A549 (cell line): Measurements from ENCODE around the gene PRR5L. TPM values are rescaled to one million over a fixed set of nuclear protein-coding genes. Genes with fewer than 3 reads are reported as not detected.

Source experiments
- ATAC-seq, 2 experiments: fragments of 200-7000 bp in 1 of 2; fragments of >200 bp in 1 of 2; cut with Nextera tagmentation in 1 of 2; cut with Tn5 transposase in 1 of 2; 3 replicates each; pipeline versions ENCODE4 v1.8.0 to v1.9.1; 2018 to 2020; ENCODE audit warnings: mild to moderate bottlenecking in 1 of 2, moderate library complexity in 1 of 2
- CTCF ChIA-PET: fragments of 300-600 bp; sonication (Branson Sonifier 250); formaldehyde crosslinking; extraction: SDS; loops from one replicate; lab custom pipeline; 2021; ENCODE audit warnings: antibody characterized with exemption, inconsistent platforms; lab: Yijun Ruan, JAX
- POLR2A ChIA-PET: fragments of 350-600 bp; formaldehyde crosslinking; extraction: SDS; loops from one replicate; lab custom pipeline; 2021; ENCODE audit warnings: antibody characterized with exemption, inconsistent platforms; lab: Yijun Ruan, JAX
- DNase-seq, 2 experiments: peaks; one replicate each; pipeline versions ENCODE4 v3.0.0 to v3.0.0-alpha.2; 2011 to 2016; ENCODE audit warnings: low read depth in 1 of 2, low spot score in 1 of 2
- FAIRE-seq: peaks from 2 replicates; lab custom pipeline; 2011; peaks lifted over from hg19 to GRCh38; lab: Jason Lieb, UNC
- H3K27ac ChIP-seq, 2 experiments: fragments of >200 bp; sonication (Bioruptor Twin); formaldehyde crosslinking; 3 replicates each; pipeline ENCODE4 v1.5.1; 2016 to 2017
- H3K4me1 ChIP-seq: fragments of >200 bp; sonication (Bioruptor Twin); formaldehyde crosslinking; 3 replicates; pipeline ENCODE4 v1.6.1; 2016
- H3K4me2 ChIP-seq: fragments of >200 bp; sonication (Bioruptor Twin); formaldehyde crosslinking; 3 replicates; pipeline ENCODE4 v1.6.1; 2016
- H3K4me3 ChIP-seq: fragments of >200 bp; sonication (Bioruptor Twin); formaldehyde crosslinking; 3 replicates; pipeline ENCODE4 v1.5.1; 2016
- H3K9me3 ChIP-seq: fragments of >200 bp; sonication (Bioruptor Twin); formaldehyde crosslinking; 3 replicates; pipeline ENCODE4 v1.6.1; 2016
- BHLHE40 ChIP-seq: IDR thresholded peaks from 2 replicates; pipeline ENCODE4 v1.6.1; 2012; ENCODE audit warnings: low read depth, low read length, inconsistent platforms
- CBX2 ChIP-seq: fragments of 200-600 bp; sonication (generic); IDR thresholded peaks from 2 replicates; pipeline ENCODE4 v1.6.1; 2016; ENCODE audit warnings: low read depth, mild to moderate bottlenecking, borderline replicate concordance
- CBX8 ChIP-seq: fragments of 200-600 bp; sonication (generic); IDR thresholded peaks from 2 replicates; pipeline ENCODE4 v1.6.1; 2016
- CHD2 ChIP-seq: fragments of 150-350 bp; IDR thresholded peaks from 2 replicates; pipeline ENCODE4 v1.6.1; 2014; ENCODE audit warnings: low read length; ENCODE audit not compliant: partially characterized antibody
- CHD4 ChIP-seq: fragments of 200-600 bp; sonication (generic); IDR thresholded peaks from 2 replicates; pipeline ENCODE4 v1.6.1; 2016; ENCODE audit warnings: antibody characterized with exemption, mild to moderate bottlenecking, borderline replicate concordance
- EHF ChIP-seq: fragments of 250-450 bp; sonication (Bioruptor Pico); IDR thresholded peaks from 2 replicates; pipeline ENCODE4 v1.5.0; 2020; ENCODE audit warnings: mild to moderate bottlenecking
- EHMT2 ChIP-seq: fragments of 200-600 bp; sonication (generic); IDR thresholded peaks from 2 replicates; pipeline ENCODE4 v1.6.1; 2016; ENCODE audit warnings: antibody characterized with exemption, low read depth, mild to moderate bottlenecking, moderate library complexity
- HOXB5 ChIP-seq: fragments of 250-450 bp; sonication (Bioruptor Pico); IDR thresholded peaks from 2 replicates; pipeline ENCODE4 v1.5.0; 2020; ENCODE audit warnings: mild to moderate bottlenecking, moderate library complexity
- JUN ChIP-seq, 2 experiments: fragments of >200 bp; sonication (Bioruptor Twin); formaldehyde crosslinking; IDR thresholded peaks; 2 replicates in 1 of 2; 3 replicates in 1 of 2; pipeline ENCODE4 v1.6.1; 2016 to 2017
- MAFK ChIP-seq: fragments of 450-650 bp; IDR thresholded peaks from 2 replicates; pipeline ENCODE4 v1.6.1; 2014; ENCODE audit not compliant: partially characterized antibody
- MAX ChIP-seq: IDR thresholded peaks from 2 replicates; pipeline ENCODE4 v1.6.1; 2012
- NPAS2 ChIP-seq: fragments of 250-450 bp; sonication (Bioruptor Pico); IDR thresholded peaks from 2 replicates; pipeline ENCODE4 v1.8.0; 2022; ENCODE audit warnings: mild to moderate bottlenecking, moderate library complexity, borderline replicate concordance
- PHF8 ChIP-seq: fragments of 200-600 bp; sonication (generic); IDR thresholded peaks from 2 replicates; pipeline ENCODE4 v1.6.1; 2016; ENCODE audit warnings: low read depth, mild to moderate bottlenecking, antibody characterized with exemption, moderate library complexity, borderline replicate concordance
- POLR2AphosphoS2 ChIP-seq: conservative IDR thresholded peaks from 2 replicates; pipeline ENCODE4 v1.6.1; 2012; ENCODE audit warnings: low read length, improper control_type of control experiment, inconsistent platforms
- RAD21 ChIP-seq, 2 experiments: fragments of >200 bp in 1 of 2; sonication (Bioruptor Twin) in 1 of 2; formaldehyde crosslinking in 1 of 2; IDR thresholded peaks in 1 of 2; conservative IDR thresholded peaks in 1 of 2; 2 replicates in 1 of 2; 3 replicates in 1 of 2; pipeline ENCODE4 v1.6.1; 2012 to 2018; ENCODE audit warnings: inconsistent platforms in 1 of 2
- RARB ChIP-seq: fragments of 250-450 bp; sonication (Bioruptor Pico); IDR thresholded peaks from 2 replicates; pipeline ENCODE4 v1.8.0; 2021; ENCODE audit warnings: mild to moderate bottlenecking, moderate library complexity
- RCOR1 ChIP-seq: fragments of 150-350 bp; IDR thresholded peaks from 2 replicates; pipeline ENCODE4 v1.6.1; 2014; ENCODE audit warnings: antibody characterized with exemption, low read length, low read depth
- RFX5 ChIP-seq: fragments of 450-650 bp; IDR thresholded peaks from 2 replicates; pipeline ENCODE4 v1.7.1; 2014; ENCODE audit warnings: antibody characterized with exemption, mild to moderate bottlenecking, moderate library complexity
- RNF2 ChIP-seq: fragments of 200-600 bp; sonication (generic); IDR thresholded peaks from 2 replicates; pipeline ENCODE4 v1.6.1; 2016; ENCODE audit warnings: low read depth, mild to moderate bottlenecking, antibody characterized with exemption, moderate library complexity, borderline replicate concordance
- SREBF2 ChIP-seq: fragments of 450-650 bp; IDR thresholded peaks from 2 replicates; pipeline ENCODE4 v1.6.1; 2014; ENCODE audit warnings: mild to moderate bottlenecking, moderate library complexity
- TFCP2L1 ChIP-seq: fragments of 250-450 bp; sonication (Bioruptor Pico); IDR thresholded peaks from 2 replicates; pipeline ENCODE4 v1.5.0; 2021; ENCODE audit warnings: mild to moderate bottlenecking
- ZC3H11A ChIP-seq: fragments of 450-650 bp; IDR thresholded peaks from 2 replicates; pipeline ENCODE4 v1.6.1; 2014; ENCODE audit warnings: antibody characterized with exemption, mild to moderate bottlenecking
- ZFP36 ChIP-seq: fragments of 450-650 bp; IDR thresholded peaks from 2 replicates; pipeline ENCODE4 v1.6.1; 2014; ENCODE audit warnings: borderline replicate concordance; ENCODE audit not compliant: partially characterized antibody
- WGBS: methylation state at CpG from one replicate; pipeline ENCODE4 v1.1.6; 2017; ENCODE audit errors: missing lambda C conversion rate; 5-methylcytosine and 5-hydroxymethylcytosine counted together
- polyA plus RNA-seq, 4 experiments: library from polyadenylated mRNA; depleted of rRNA in 3 of 4; stranded (reverse); fragments of >200 nt; fragmentation: RNase III in 1 of 4; extraction: RNeasy Plus Mini Kit Qiagen cat#74134 plus additional on column Dnase treatment in 1 of 4; gene quantifications; 2 replicates in 3 of 4; 3 replicates in 1 of 4; pipeline ENCODE4 v1.2.3, GENCODE V29; 2011 to 2017
- TF ChIP-seq, protein P1 (sequence below): fragments of 200-600 bp; sonication (generic); IDR thresholded peaks from 2 replicates; pipeline ENCODE4 v1.6.1; 2016; ENCODE audit warnings: antibody characterized with exemption, mild to moderate bottlenecking, moderate library complexity
- TF ChIP-seq, protein P2 (sequence below): fragments of 450-650 bp; IDR thresholded peaks from 2 replicates; pipeline ENCODE4 v1.6.1; 2014; ENCODE audit warnings: antibody characterized with exemption

Gene PRR5L
- polyA plus RNA-seq, 2 of the 4 experiments (the other 2 are of a cell fraction), result 6.9 to 12.1 TPM

- H3K4me3 ChIP-seq, result no peak overlapping the region
- H3K4me2 ChIP-seq, result no peak overlapping the region
- no peak for ATAC-seq
- POLR2A ChIA-PET, result no interaction called here
- WGBS, result 80% methylated on average over 10 of the region's 11 CpGs
- H3K4me1 ChIP-seq, result 0 out of 3 replicates have a peak, but pooled peaks cover 6% of the 10 kb centered on the region
- DNase-seq, result no peak
- no peak overlapping the region for H3K27ac ChIP-seq
- no peaks in the 10 kb centered on the region for H3K9me3 ChIP-seq
- no peak for FAIRE-seq
- no peak for TF ChIP-seq MAX
- no peak for TF ChIP-seq POLR2AphosphoS2
- no peak for TF ChIP-seq RNF2
- TF ChIP-seq MAFK, result no peak
- no peak for TF ChIP-seq ZC3H11A
- no peak for TF ChIP-seq JUN (IDR thresholded peaks at IDR 0.05)
- TF ChIP-seq CBX2, result no peak
- no peak for TF ChIP-seq RCOR1
- TF ChIP-seq HOXB5 (CRISPR knock-in tag), result no peak
- no peak for TF ChIP-seq EHMT2
- TF ChIP-seq PHF8, result no peak
- TF ChIP-seq, protein P1, sequence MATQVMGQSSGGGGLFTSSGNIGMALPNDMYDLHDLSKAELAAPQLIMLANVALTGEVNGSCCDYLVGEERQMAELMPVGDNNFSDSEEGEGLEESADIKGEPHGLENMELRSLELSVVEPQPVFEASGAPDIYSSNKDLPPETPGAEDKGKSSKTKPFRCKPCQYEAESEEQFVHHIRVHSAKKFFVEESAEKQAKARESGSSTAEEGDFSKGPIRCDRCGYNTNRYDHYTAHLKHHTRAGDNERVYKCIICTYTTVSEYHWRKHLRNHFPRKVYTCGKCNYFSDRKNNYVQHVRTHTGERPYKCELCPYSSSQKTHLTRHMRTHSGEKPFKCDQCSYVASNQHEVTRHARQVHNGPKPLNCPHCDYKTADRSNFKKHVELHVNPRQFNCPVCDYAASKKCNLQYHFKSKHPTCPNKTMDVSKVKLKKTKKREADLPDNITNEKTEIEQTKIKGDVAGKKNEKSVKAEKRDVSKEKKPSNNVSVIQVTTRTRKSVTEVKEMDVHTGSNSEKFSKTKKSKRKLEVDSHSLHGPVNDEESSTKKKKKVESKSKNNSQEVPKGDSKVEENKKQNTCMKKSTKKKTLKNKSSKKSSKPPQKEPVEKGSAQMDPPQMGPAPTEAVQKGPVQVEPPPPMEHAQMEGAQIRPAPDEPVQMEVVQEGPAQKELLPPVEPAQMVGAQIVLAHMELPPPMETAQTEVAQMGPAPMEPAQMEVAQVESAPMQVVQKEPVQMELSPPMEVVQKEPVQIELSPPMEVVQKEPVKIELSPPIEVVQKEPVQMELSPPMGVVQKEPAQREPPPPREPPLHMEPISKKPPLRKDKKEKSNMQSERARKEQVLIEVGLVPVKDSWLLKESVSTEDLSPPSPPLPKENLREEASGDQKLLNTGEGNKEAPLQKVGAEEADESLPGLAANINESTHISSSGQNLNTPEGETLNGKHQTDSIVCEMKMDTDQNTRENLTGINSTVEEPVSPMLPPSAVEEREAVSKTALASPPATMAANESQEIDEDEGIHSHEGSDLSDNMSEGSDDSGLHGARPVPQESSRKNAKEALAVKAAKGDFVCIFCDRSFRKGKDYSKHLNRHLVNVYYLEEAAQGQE, result no peak
- no peak for TF ChIP-seq RFX5
- no peak for TF ChIP-seq SREBF2
- no peak for TF ChIP-seq EHF (CRISPR knock-in tag)
- no peak for TF ChIP-seq BHLHE40
- TF ChIP-seq TFCP2L1 (CRISPR knock-in tag), result no peak
- TF ChIP-seq RAD21 (conservative IDR thresholded peaks at IDR 0.05 in 1 of 2, IDR thresholded peaks at IDR 0.05 in 1 of 2), result no peak
- CTCF ChIA-PET, result interaction anchor here (1.1 to 1.7 kb wide), 3 partner anchors 25 to 110 kb away, joined by 4 to 7 read pairs (median 4); no protein-coding TSS in a partner anchor
Measured at GRCh38 chr11:36402568-36403170, 106.6 kb downstream of the PRR5L start.

- H3K4me1 ChIP-seq, result 0 out of 3 replicates have a peak, but pooled peaks cover 6% of the 10 kb centered on the region
- POLR2A ChIA-PET, result no interaction called here
- no peak overlapping the region for H3K27ac ChIP-seq
- TF ChIP-seq, protein P2, sequence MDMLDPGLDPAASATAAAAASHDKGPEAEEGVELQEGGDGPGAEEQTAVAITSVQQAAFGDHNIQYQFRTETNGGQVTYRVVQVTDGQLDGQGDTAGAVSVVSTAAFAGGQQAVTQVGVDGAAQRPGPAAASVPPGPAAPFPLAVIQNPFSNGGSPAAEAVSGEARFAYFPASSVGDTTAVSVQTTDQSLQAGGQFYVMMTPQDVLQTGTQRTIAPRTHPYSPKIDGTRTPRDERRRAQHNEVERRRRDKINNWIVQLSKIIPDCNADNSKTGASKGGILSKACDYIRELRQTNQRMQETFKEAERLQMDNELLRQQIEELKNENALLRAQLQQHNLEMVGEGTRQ, result no peak
- TF ChIP-seq RNF2, result no peak
- no peak for TF ChIP-seq ZC3H11A
- TF ChIP-seq CBX8, result no peak
- no peak for TF ChIP-seq TFCP2L1 (CRISPR knock-in tag)
- TF ChIP-seq ZFP36, result no peak
- no peak for TF ChIP-seq NPAS2 (CRISPR knock-in tag)
- TF ChIP-seq CHD2, result no peak
- no peak for TF ChIP-seq RARB
- TF ChIP-seq CHD4, result no peak
- TF ChIP-seq, all 56 proteins: peak for 0
- no peak for ATAC-seq
- Histone ChIP-seq H3K9me3 (no peaks in the 10 kb centered on the region), H3K4me3 (no peak overlapping the region), H3K4me2 (no peak overlapping the region)
- 86% methylated on average over 1 of the region's 1 CpG for whole genome bisulfite sequencing
- no peak for DNase-seq
- no peak for FAIRE-seq
- CTCF ChIA-PET, result interaction anchor here (1.1 to 1.7 kb wide), 4 partner anchors 26 to 111 kb away, joined by 4 to 7 read pairs (median 4); no protein-coding TSS in a partner anchor
Measured at GRCh38 chr11:36403661-36404060, 107.6 kb downstream of the PRR5L start.
